GM19438 (cell line): ENCODE results near the gene TEC.
"Not testable (repeated sequence)": the region's sequence is repeated elsewhere in the genome, so short reads cannot be mapped to it uniquely, and the experiment has no call there.

Source experiments
- ATAC-seq: cut with Tn5 transposase; IDR thresholded peaks from one replicate; pipeline ENCODE4 v1.9.1; 2021; ENCODE audit warnings: low read depth; ENCODE audit not compliant: unreplicated experiment

Gene TEC

DNA sequence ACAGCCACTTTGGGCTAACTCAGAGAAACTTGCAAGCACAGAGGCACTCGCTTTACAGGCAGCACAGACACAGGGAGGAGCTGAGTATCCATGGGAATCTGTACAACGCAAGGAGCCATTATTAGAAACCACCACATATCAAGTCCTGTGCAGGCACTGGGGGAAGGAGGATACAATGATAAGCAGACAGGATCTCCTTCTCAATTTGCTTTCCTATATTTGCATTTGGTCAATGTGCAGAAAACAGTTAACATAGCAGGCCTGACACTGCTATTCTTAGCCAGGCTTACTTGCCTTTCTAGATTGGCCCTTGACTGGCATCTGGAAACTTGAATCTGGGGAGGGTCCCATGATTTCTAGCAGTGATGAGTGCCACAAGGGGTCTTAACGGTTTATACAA, 65.8 kb downstream of the TEC start:
- ATAC-seq, result peak; percentile 37

- ATAC-seq, result peak; percentile 28
Measured at GRCh38 chr4:48197643-48198237, 71.9 kb downstream of the TEC start.

DNA sequence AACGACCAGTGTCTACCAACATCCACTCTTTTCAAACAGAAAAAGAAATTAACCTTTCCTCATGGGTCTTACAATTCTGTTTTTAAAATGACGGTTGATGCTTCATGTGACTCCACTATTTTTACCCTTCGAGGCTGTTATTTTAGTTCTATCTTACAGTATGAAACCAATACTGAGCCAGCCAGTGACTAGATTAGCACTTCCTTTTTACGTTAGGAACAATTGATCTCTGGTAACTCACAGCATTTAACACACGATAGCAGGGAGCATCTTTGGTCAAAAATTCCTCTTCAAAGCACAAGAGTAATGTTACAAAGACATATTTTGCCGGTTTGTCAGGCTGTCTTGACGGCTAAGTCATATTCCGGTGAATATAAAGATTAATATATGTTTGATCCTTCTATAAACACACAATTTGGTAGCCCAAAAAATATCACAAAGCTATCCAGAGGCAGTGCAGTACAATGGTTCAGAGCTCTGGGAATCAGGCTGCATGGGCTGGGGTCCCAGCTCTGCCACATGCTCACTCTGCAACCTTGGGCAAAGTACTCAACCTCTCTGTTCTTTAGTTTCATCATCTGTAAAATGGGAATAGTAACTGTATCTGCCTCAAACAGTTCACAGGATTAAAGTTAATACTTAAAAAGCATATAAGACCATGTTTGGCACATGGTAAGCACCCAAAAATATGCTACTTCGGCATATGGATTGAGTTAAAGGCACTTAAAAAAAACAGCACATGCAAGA, 72.7 kb downstream of the TEC start:
- ATAC-seq, result peak; percentile 64

GRCh38 chr4:48195853-48196252, 73.8 kb downstream of the TEC start:
- no peak for ATAC-seq

GRCh38 chr4:48195374-48195773, 74.3 kb downstream of the TEC start:
- no peak for ATAC-seq

DNA sequence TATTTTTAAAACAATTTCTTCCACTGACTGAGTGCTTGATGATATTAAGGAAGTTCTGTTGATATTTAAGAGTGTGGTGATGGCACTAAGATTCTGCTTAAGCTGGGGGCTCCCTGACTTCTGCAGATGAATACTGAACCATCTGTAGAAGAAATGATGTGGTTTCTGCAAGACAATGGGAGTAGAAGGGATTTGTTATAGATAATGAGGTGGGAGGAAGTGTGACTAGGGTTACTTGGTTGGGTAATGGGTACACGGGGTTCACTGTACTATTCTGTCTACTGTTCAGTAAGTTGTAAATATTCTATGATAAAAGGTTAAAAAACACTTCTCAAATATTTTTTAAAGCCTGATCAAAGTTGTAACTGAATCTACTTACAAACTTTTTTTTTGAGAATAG, 74.7 kb downstream of the TEC start:
- ATAC-seq, result no peak

GRCh38 chr4:48193921-48194468, 75.6 kb downstream of the TEC start:
- ATAC-seq, result no peak

DNA sequence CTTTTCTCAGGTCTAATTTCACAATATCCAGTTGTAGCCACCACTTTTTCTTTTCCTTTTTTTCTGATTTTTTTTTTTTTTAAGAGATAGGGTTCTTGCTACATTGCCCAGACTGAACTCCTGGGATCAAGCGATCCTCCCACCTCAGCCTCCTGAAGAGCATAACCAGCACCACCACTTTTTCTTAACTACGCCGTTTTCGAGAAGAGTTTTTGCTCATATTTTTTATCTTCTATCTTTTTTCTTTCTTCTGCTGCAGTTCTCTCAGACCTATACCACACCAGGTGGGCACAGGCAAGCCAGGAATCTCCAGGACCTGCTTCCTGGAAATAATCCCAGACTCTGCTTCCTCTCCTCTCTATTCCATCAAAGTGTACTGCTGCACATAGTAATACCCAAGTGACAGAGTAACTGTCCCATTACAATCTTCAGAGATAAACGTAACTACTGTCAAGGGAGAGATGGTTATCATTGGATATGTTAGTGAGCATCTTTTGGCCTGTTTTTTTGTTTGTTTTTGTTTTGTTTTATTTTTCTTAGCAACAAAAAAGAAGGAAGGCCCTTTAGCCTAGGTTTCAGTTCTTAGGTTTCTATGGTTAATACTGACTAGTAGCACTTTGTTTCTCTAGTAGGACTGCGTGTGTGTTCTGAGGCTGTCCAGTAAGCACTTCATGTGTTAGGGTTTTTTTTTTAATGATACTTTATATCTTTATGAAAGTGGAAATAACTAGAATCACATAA, 76.4 kb downstream of the TEC start:
- no peak for ATAC-seq

DNA sequence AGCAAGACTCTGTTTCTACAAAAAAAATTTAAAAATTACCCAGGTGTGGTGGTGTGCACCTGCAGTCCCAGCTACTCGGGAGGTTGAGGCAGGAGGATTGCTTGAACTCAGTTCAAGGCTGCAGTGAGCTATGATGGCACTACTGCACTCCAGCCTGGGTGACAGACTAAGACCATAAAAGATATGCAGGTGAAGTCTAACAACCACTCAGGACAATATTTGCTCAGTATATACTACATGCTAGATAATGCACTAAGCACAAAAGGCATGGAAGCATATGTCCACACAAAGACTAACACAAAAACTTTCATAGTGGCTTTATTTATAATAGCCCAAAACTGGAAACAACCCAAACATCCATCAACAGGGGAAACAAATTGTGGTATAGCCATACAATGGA, 77.9 kb downstream of the TEC start:
- ATAC-seq, result no peak

GRCh38 chr4:48190839-48191238, 78.8 kb downstream of the TEC start:
- ATAC-seq, result no peak

- no peak for ATAC-seq
Measured at GRCh38 chr4:48189731-48190130, 79.9 kb downstream of the TEC start.

DNA sequence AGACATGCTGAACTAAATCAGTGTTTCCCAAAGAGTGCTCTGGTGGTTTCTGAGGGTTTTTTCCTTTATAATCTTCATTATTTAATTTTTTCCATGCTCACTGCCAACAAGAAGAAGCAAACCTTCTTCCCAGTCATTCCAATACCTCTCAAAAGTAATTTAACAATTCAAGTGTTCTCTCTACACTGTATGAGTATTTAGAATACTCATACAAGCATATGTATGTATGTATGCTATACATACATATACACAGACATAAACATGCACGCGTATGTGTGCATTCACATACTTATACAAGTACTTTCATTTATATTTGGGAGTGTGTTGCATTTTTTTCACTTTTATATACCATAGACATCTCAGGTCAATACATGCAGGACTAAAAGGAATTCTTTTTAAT, 81.2 kb downstream of the TEC start:
- no peak for ATAC-seq

DNA sequence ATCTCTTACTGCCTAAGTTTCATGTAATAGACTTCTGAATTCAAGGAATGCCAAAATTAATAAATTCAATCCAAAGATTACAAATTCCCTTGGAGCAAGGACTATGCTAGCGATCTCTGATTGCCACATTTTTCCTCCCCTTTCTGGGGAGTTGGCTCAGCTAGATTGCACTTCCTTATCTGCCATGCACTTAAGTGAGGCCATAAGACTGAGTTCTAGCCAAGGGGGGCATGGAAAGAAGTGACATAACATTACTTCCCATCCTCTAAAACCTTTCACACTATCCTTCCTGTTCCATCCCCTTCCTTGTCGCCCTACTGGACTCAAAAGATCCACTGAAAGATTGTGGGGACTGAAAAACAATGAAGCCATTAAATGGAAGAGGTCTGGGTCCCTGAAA, 81.8 kb downstream of the TEC start:
- ATAC-seq, result no peak

- not testable (repeated sequence) for ATAC-seq
Measured at GRCh38 chr4:48187066-48187465, 82.6 kb downstream of the TEC start.

GRCh38 chr4:48186394-48186793, 83.2 kb downstream of the TEC start:
- ATAC-seq, result not testable (repeated sequence)

DNA sequence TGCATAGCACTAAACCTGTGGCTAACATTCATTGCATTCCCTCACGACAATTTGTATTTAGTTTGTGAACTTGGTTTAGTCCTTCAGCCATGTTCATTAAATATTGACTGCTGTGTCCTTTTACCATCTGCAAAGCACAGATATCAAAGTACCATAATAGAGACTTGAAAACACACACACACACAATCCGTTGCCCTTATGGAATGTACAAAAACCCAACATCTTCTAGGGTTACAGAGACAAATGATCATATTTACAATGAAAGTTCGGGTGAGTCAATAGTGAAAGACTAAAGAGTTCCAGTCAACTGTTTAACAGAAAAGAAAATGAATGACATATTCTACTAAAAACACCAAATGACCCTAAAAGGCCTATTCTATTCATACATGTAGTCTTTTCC, 84.8 kb downstream of the TEC start:
- ATAC-seq, result no peak

GRCh38 chr4:48180234-48180633, 89.4 kb downstream of the TEC start:
- no peak for ATAC-seq

- ATAC-seq, result no peak
Measured at GRCh38 chr4:48178931-48179330, 90.7 kb downstream of the TEC start.

DNA sequence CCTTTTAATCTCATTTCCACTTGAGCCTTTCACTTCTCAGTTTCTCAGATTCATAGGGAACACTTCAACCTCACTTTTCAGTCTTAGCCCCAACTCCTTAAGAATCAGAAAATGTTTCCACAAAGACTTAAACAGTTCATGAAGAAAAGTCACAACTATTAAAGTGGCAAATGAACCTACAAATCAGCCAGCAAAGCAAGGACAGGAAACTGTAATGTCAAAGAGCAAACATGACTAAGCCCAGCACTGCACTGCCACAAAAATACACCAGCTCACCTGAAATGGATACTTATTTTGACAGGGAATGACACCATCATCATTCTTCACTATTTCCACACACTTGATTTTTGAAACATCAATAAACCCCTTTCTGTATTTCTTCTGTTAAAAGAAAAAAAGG, 93.8 kb downstream of the TEC start:
- ATAC-seq, result no peak

- ATAC-seq, result no peak
Measured at GRCh38 chr4:48175328-48175727, 94.3 kb downstream of the TEC start.
